Measurements from ENCODE around the gene MYBPH.

Gene MYBPH

DNA sequence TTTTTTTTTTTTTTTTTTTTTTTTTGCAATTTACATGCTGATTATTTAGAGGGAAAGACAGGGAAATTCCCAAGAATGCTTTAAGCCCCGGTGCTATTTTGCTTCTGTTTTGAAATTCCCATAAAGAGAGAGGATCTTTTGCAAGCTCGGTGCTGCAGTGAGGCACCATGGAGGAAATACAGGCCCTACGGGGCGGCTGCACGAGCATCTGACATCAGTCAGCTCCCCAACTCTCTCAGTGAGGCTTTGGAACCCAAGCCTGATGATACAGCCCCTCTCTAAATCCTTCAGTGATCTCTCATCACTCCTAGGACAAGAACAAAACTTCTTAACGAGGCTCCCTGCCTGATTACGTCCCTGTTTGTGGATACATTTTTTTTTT is 11.7 kb upstream of the MYBPH start:
- ChIA-PET POLR2A (no interaction called here), CTCF (no interaction called here)
- TF ChIP-seq, protein P1, sequence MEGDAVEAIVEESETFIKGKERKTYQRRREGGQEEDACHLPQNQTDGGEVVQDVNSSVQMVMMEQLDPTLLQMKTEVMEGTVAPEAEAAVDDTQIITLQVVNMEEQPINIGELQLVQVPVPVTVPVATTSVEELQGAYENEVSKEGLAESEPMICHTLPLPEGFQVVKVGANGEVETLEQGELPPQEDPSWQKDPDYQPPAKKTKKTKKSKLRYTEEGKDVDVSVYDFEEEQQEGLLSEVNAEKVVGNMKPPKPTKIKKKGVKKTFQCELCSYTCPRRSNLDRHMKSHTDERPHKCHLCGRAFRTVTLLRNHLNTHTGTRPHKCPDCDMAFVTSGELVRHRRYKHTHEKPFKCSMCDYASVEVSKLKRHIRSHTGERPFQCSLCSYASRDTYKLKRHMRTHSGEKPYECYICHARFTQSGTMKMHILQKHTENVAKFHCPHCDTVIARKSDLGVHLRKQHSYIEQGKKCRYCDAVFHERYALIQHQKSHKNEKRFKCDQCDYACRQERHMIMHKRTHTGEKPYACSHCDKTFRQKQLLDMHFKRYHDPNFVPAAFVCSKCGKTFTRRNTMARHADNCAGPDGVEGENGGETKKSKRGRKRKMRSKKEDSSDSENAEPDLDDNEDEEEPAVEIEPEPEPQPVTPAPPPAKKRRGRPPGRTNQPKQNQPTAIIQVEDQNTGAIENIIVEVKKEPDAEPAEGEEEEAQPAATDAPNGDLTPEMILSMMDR (IDR thresholded peaks at IDR 0.05; ENCODE audit: control extremely low read depth, extremely low read depth, low read depth, missing control alignments) = no peak
- DNase-seq (ENCODE audit: extremely low spot score) = no peak

DNA sequence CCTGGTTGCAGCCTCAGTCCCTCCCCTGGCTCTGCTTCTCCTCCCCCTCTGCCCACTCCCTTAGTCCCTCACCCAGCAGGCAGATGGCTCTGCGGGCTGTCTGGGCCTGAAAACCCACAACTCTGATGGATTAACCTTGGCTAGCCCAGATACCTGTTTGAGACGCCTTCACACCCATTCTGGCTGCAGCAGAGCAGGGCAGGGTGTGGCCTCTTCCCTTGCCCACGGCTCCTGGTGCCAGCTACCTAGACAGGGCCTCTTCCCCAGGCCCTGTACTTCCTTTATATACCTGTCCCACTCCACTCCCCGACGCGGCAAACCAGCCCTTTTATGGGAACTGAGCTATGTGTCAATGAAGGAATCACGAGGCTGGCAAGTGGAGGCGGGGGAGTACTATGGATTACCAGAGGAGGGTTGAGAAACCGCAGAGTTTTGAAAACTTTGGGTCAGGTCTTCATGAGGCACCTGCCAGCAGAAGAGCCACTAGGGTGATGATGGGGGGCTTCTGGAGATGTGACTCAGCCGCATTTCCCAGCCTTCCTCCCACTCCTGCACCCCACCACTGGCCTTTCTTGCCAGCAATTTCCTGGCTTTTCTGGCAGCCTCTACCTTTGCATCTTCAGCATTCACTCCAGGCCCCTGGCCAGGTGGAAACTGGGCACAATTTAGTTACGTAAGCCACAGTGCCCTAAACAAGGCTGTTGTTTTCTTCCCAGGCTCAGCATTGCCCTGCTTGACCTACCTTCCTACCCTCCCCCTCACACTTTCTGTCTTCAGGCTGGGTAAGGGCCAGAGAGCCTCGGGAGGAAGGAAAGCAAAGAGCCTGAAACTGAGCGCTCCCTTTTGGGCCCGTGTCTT is 11.0 kb upstream of the MYBPH start, which contains the start of gene CHI3L1:
CHI3L1 (minus strand) TSS at position 259 of the 858 bp plus-strand sequence; CDS start at position 178, 81 bp downstream.
- DNase-seq (ENCODE audit: extremely low spot score) = no peak
- ChIA-PET CTCF (interaction anchor here (1.3 to 5.0 kb wide), 2 partner anchors 9 to 14 kb away, joined by 5 to 35 read pairs; no protein-coding TSS in a partner anchor), POLR2A (no interaction called here)
- TF ChIP-seq, protein P1 (IDR thresholded peaks at IDR 0.05; ENCODE audit: control extremely low read depth, extremely low read depth, low read depth, missing control alignments) = no peak

DNA sequence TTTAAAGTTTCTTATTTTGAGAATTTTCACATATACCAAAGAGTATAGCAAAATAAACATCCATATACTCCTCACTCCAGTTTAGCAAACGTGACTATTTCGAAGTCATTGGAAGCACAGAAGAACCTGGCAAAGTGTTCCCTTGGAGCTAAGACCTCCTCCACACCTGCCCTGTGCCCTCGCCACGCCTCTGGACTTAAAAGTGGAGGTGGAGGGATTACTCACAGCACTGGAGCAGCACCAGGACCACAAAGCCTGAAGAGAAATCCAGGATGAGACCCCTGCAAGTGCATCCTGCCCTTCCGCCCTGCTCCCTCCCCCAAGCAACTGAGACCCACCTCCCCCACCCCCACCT is 10.4 kb upstream of the MYBPH start:
- POLR2A ChIA-PET = no interaction called here
- CTCF ChIA-PET = interaction anchor here (1.0 to 5.0 kb wide), 3 partner anchors 10 to 31 kb away, joined by 3 to 35 read pairs (median 5); no protein-coding TSS in a partner anchor
- no peak for DNase-seq (ENCODE audit: extremely low spot score)
- TF ChIP-seq, protein P1 (IDR thresholded peaks at IDR 0.05; ENCODE audit: control extremely low read depth, extremely low read depth, low read depth, missing control alignments) = no peak

DNA sequence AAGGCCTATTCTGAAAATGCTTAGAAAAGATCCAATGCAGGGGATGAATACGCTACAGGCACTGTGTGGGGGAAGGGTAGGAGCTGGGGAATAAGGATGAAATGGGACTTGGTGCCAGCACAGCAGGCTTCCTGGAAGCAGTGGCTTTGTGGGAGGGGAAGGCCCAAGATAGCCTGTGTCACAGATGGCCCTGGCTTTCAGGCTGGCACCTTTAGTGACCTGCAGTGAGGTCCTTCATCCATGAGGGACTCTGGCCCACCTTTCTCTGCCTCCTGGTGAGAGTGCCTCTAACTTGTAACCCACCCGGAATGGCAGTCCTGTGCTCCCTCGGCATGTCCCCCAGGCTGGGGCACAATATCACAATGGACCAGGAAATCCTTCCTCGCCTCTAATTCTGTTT is 10.0 kb upstream of the MYBPH start:
- DNase-seq (ENCODE audit: extremely low spot score) = no peak
- POLR2A ChIA-PET = no interaction called here
- CTCF ChIA-PET = interaction anchor here (0.9 to 5.0 kb wide), 4 partner anchors 10 to 146 kb away, joined by 3 to 35 read pairs (median 4); no protein-coding TSS in a partner anchor
- TF ChIP-seq, protein P1 (IDR thresholded peaks at IDR 0.05; ENCODE audit: control extremely low read depth, extremely low read depth, low read depth, missing control alignments) = no peak

DNA sequence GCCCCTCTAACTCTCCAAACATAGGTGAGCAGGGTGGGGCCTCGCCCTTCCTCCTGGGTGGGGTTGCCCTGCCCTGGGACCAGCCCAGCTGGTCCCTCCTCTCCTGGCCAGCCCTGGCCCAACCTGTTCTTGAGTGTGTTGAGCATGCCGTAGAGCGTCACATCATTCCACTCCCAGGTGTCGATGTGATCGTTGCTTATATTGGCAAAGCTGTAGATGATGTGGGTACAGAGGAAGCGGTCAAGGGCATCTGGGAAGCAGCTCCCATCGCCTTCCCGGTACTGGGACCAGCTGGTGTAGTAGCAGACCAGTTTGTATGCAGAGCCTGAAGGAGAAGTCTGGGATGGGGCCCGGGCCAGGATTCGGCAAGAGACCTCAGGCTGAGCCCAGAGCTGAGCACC is 9.4 kb upstream of the MYBPH start:
- TF ChIP-seq, protein P1 (IDR thresholded peaks at IDR 0.05; ENCODE audit: control extremely low read depth, extremely low read depth, low read depth, missing control alignments) = no peak
- ChIA-PET POLR2A (no interaction called here), CTCF (interaction anchor here (0.9 to 5.0 kb wide), 3 partner anchors 12 to 146 kb away, joined by 3 to 35 read pairs (median 3); no protein-coding TSS in a partner anchor)
- DNase-seq (ENCODE audit: extremely low spot score) = no peak

DNA sequence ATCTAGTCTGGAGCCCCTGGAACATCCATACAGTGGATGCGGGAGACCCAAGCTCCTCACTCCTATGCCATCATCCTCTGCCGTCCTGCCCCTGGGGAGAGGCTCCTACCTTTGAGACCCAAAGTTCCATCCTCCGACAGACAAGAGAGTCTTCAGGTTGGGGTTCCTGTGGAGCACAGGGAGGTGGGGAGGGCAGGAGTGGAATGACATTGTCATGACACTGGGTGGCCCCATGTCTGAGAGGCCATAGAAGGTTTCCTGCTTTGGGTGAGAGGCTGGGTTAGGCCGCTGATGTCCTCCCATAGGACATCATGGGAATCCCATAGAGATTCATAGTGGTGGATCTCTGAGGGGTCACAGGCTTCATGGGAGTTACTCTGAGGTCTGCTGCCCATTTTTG is 8.8 kb upstream of the MYBPH start:
- no peak for DNase-seq (ENCODE audit: extremely low spot score)
- TF ChIP-seq, protein P1 (IDR thresholded peaks at IDR 0.05; ENCODE audit: control extremely low read depth, extremely low read depth, low read depth, missing control alignments) = no peak
- ChIA-PET POLR2A (no interaction called here), CTCF (interaction anchor here (5.0 kb wide), 1 partner anchor 12 kb away, joined by 35 read pairs; no protein-coding TSS in a partner anchor)
